OCI-LY1 (cell line): ENCODE results near the gene HOXD3.

Experiments used
- CTCF ChIP-seq: fragments of 200-600 bp; sonication (generic), shearing (Covaris generic); IDR thresholded peaks from 2 replicates; pipeline ENCODE4 v1.5.1; 2017; ENCODE audit warnings: mild to moderate bottlenecking, antibody characterized with exemption, low read length, moderate library complexity, mixed read lengths
- EZH2 ChIP-seq: fragments of 200-600 bp; sonication (generic), shearing (Covaris generic); IDR thresholded peaks from 2 replicates; pipeline ENCODE4 v1.8.0; 2017; ENCODE audit warnings: borderline replicate concordance, mixed run types, mild to moderate bottlenecking, antibody characterized with exemption, low read length, moderate library complexity, mixed read lengths

- no peak for TF ChIP-seq CTCF
- no peak for TF ChIP-seq EZH2
Measured at GRCh38 chr2:176122683-176123410, 34.3 kb upstream of the HOXD3 start, which contains the start of gene HOXD9.
